H1 (cell line): Measurements from ENCODE around the gene ASPA. TPM values are rescaled to one million over a fixed set of nuclear protein-coding genes. Genes with fewer than 3 reads are reported as not detected.

Experiments
- EGR1 ChIP-seq: IDR thresholded peaks from 2 replicates; pipeline ENCODE4 v1.6.1; 2011; ENCODE audit warnings: low read depth, low read length, borderline replicate concordance
- polyA plus RNA-seq, 7 experiments: library from polyadenylated mRNA; depleted of rRNA in 3 of 7; stranded (reverse) in 5 of 7; unstranded in 2 of 7; fragments of >200 nt in 5 of 7; fragments of 200-250 nt in 2 of 7; gene quantifications; 1 replicate in 5 of 7; 2 replicates in 1 of 7; 4 replicates in 1 of 7; pipeline versions ENCODE4 v1.2.1 to v1.2.3, GENCODE V29; 2011 to 2013; ENCODE audit warnings: missing spikeins in 2 of 7, mixed read lengths in 2 of 7
- total RNA-seq: library from RNA; stranded (reverse); fragmentation: NEBNext Ultra II Directional; extraction: Animal tissue kit (Norgen Biotek cat#: 25700); gene quantifications from 2 replicates; pipeline ENCODE4 v1.2.1, GENCODE V29; 2021

The ASPA gene
- total and polyA plus RNA-seq, 2 of the 8 experiments (the other 6 are each of a cell fraction or from before 2014, with no cell fraction given), result 0.03 TPM; not detected in 1

DNA sequence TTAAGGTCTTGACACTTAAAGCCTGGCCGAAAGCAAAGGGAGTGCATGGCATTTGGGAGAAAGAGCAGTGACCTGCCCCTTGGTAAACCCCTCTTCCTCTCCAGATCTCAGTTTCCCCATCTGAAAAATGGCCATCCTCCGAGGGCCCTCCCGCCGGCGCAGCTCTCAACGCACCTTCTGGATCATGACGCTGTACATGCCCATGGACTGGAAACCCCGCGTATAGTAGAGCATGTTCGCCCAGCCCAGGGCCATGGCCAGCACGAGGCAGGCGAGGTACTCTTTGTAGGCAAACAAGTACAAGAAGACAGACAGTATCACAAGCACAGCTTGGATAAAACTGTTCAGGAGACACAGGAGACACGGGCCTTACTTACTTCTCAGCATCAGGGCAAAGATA is 48.2 kb downstream of the ASPA start (continued):
- no peak for TF ChIP-seq EGR1
